Aorta (tissue), 5 donors: ENCODE measurements around the gene RPEL1. TPM values are rescaled to one million over a fixed set of nuclear protein-coding genes. Genes with fewer than 3 reads are reported as not detected.

ENCODE experiments used
- ATAC-seq: fragments of 200-7000 bp; cut with Tn5 transposase; one replicate; pipeline ENCODE4 v1.9.1; 2022; ENCODE audit warnings: moderate library complexity; ENCODE audit not compliant: low FRiP score
- DNase-seq, 2 donors: peaks; one replicate each; pipeline ENCODE4 v3.0.0-alpha.2; 2020
- H3K27ac ChIP-seq, 2 donors: one replicate each; pipeline ENCODE4 v1.5.1; 2013; ENCODE audit warnings: low read length in 2 of 2, mild to moderate bottlenecking in 2 of 2, moderate library complexity in 2 of 2, control low read depth in 1 of 2, inconsistent platforms in 1 of 2, low read depth in 1 of 2
- H3K27me3 ChIP-seq, 2 donors: one replicate each; pipeline ENCODE4 v1.6.1; 2013; ENCODE audit warnings: control low read depth in 1 of 2, low read length in 1 of 2, mild to moderate bottlenecking in 1 of 2, moderate library complexity in 1 of 2; ENCODE audit not compliant: insufficient read depth in 2 of 2, control insufficient read depth in 1 of 2
- H3K36me3 ChIP-seq, 2 donors: one replicate each; pipeline ENCODE4 v1.6.1; 2013; ENCODE audit warnings: control low read depth in 1 of 2, low read length in 1 of 2, mild to moderate bottlenecking in 1 of 2; ENCODE audit not compliant: insufficient read depth in 2 of 2, control insufficient read depth in 1 of 2
- H3K4me1 ChIP-seq, 2 donors: one replicate each; pipeline ENCODE4 v1.6.1; 2013; ENCODE audit warnings: low read length in 2 of 2, control low read depth in 1 of 2, mild to moderate bottlenecking in 1 of 2, moderate library complexity in 1 of 2; ENCODE audit not compliant: insufficient read depth in 2 of 2, control insufficient read depth in 1 of 2
- H3K4me3 ChIP-seq, 2 donors: one replicate each; pipeline ENCODE4 v1.5.1; 2013; ENCODE audit warnings: low read length in 2 of 2, control low read depth in 1 of 2, mild to moderate bottlenecking in 1 of 2
- H3K9me3 ChIP-seq: one replicate; pipeline ENCODE4 v1.6.1; 2013; ENCODE audit warnings: mild to moderate bottlenecking, low read length; ENCODE audit not compliant: control insufficient read depth
- WGBS, 2 donors: extraction: QIAGEN DNeasy Blood & Tissue Kit; methylation state at CpG; one replicate each; pipeline ENCODE4 v1.1.7; 2013; 5-methylcytosine and 5-hydroxymethylcytosine counted together
- intact Hi-C, 2 donors: fragments of 100-400 bp; cut with DNase I; formaldehyde crosslinking; loops; one replicate each; pipeline versions ENCODE4 v1.14.2 to v1.15.0; 2022
- polyA plus RNA-seq, 2 donors: library from polyadenylated mRNA; stranded (reverse); fragments of 200-250 nt; gene quantifications; one replicate each; pipeline ENCODE4 v1.2.3, GENCODE V29; 2013
- total RNA-seq, 2 donors: library from RNA; stranded (reverse); fragmentation: NEBNext Ultra II Directional; extraction: Animal tissue kit (Norgen Biotek cat#: 25700); gene quantifications; one replicate each; pipeline ENCODE4 v1.2.1, GENCODE V29; 2021
- donor health status: healthy with polysubstance abuse.
- donor health status: Bipolar disorder and iron deficiency.
- donor health status: DM: no; HTN: no; CAD: no.
- donor health status: DM: no; HTN: no; CAD: no.
- donor health status: DM: yes; HTN: yes; CAD: no.

RPEL1 gene
- total and polyA plus RNA-seq, 4 donors, result not detected

- DNase-seq (no peak), ATAC-seq (no peak)
- Histone ChIP-seq H3K4me3 (no peak overlapping the region), H3K27ac (no peak overlapping the region), H3K27me3 (no peaks in the 10 kb centered on the region), H3K36me3 (no peaks in the 10 kb centered on the region), H3K4me1 (no peaks in the 10 kb centered on the region), H3K9me3 (no peaks in the 10 kb centered on the region)
- intact Hi-C loops, result no loop called here
- WGBS, 2 donors, result 88 to 89% methylated on average over 2 of the region's 2 CpGs
Observed at GRCh38 chr10:103280506-103280905, 34.8 kb downstream of the RPEL1 start.

- intact Hi-C loops, result no loop called here
- Histone ChIP-seq H3K9me3 (no peaks in the 10 kb centered on the region), H3K4me3 (no peak overlapping the region), H3K4me1 (no peaks in the 10 kb centered on the region), H3K36me3 (no peaks in the 10 kb centered on the region), H3K27me3 (no peaks in the 10 kb centered on the region), H3K27ac (no peak overlapping the region)
- WGBS, 2 donors, result 6 to 11% methylated on average over 14 of the region's 14 CpGs
- no peak for DNase-seq
- no peak for ATAC-seq
Observed at GRCh38 chr10:103281753-103282152, 36.1 kb downstream of the RPEL1 start.

GRCh38 chr10:103282961-103283360 is 37.3 kb downstream of the RPEL1 start:
- H3K27ac ChIP-seq, result no peak overlapping the region
- no peaks in the 10 kb centered on the region for H3K4me1 ChIP-seq
- no peaks in the 10 kb centered on the region for H3K36me3 ChIP-seq
- ATAC-seq (no peak), DNase-seq (no peak)
- WGBS, 2 donors, result 67 to 69% methylated on average over 1 of the region's 1 CpG
- no peak overlapping the region for H3K4me3 ChIP-seq
- H3K27me3 ChIP-seq, result no peaks in the 10 kb centered on the region
- intact Hi-C loops, result no loop called here
- H3K9me3 ChIP-seq, result no peaks in the 10 kb centered on the region

GRCh38 chr10:103284170-103284569 is 38.5 kb downstream of the RPEL1 start:
- no peak overlapping the region for H3K4me3 ChIP-seq
- no peaks in the 10 kb centered on the region for H3K4me1 ChIP-seq
- no peaks in the 10 kb centered on the region for H3K36me3 ChIP-seq
- intact Hi-C loops, result no loop called here
- H3K27ac ChIP-seq, result no peak overlapping the region
- WGBS, 2 donors, result 84 to 89% methylated on average over 11 of the region's 11 CpGs
- H3K9me3 ChIP-seq, result no peaks in the 10 kb centered on the region
- DNase-seq, result no peak
- no peak for ATAC-seq
- H3K27me3 ChIP-seq, result no peaks in the 10 kb centered on the region

GRCh38 chr10:103287992-103288391 is 42.3 kb downstream of the RPEL1 start:
- WGBS, 2 donors, result 82 to 86% methylated on average over 5 of the region's 5 CpGs
- intact Hi-C loops, result no loop called here
- no peak overlapping the region for H3K27ac ChIP-seq
- peaks cover 3% of the 10 kb centered on the region for H3K9me3 ChIP-seq
- H3K27me3 ChIP-seq, result no peaks in the 10 kb centered on the region
- ATAC-seq (no peak), DNase-seq (no peak)
- H3K4me3 ChIP-seq, result no peak overlapping the region
- H3K36me3 ChIP-seq, result no peaks in the 10 kb centered on the region
- H3K4me1 ChIP-seq, result no peaks in the 10 kb centered on the region

- Histone ChIP-seq H3K36me3 (no peaks in the 10 kb centered on the region), H3K4me1 (no peaks in the 10 kb centered on the region), H3K9me3 (peaks cover 3% of the 10 kb centered on the region), H3K27ac (no peak overlapping the region), H3K27me3 (no peaks in the 10 kb centered on the region), H3K4me3 (no peak overlapping the region)
- WGBS, 2 donors, result 72% methylated on average over 4 of the region's 4 CpGs
- DNase-seq (no peak), ATAC-seq (no peak)
- intact Hi-C loops, result no loop called here
Observed at GRCh38 chr10:103291588-103291987, 45.9 kb downstream of the RPEL1 start.

GRCh38 chr10:103295374-103296015 is 49.8 kb downstream of the RPEL1 start:
- no peaks in the 10 kb centered on the region for H3K4me1 ChIP-seq
- H3K27ac ChIP-seq, result no peak overlapping the region
- H3K9me3 ChIP-seq, result no peaks in the 10 kb centered on the region
- ATAC-seq (no peak), DNase-seq (no peak)
- H3K36me3 ChIP-seq, result no peaks in the 10 kb centered on the region
- no peaks in the 10 kb centered on the region for H3K27me3 ChIP-seq
- intact Hi-C loops, result no loop called here
- no peak overlapping the region for H3K4me3 ChIP-seq
- 44 to 51% methylated on average over 2 of the region's 2 CpGs for WGBS, 2 donors

Other genes starting within 250 kb of the RPEL1 start
- gene NT5C2, start 52.6 kb upstream of the RPEL1 start, total RNA-seq, result 100 to 1,000 TPM in 1 of 2 donors, 10 to 100 TPM in 1; 85.9 to 102 TPM
- 10 to 100 TPM; 34.7 to 61.8 TPM for gene NT5C2, start 52.6 kb upstream of the RPEL1 start, polyA plus RNA-seq
- not detected for gene INA, start 31.3 kb downstream of the RPEL1 start, total RNA-seq
- under 1 TPM in 1 of 2 donors, not detected in 1; 0.08 TPM for gene INA, start 31.3 kb downstream of the RPEL1 start, polyA plus RNA-seq
- 1 to 10 TPM; 8.1 to 9.7 TPM for gene PCGF6, start 105.3 kb downstream of the RPEL1 start, total RNA-seq
- gene PCGF6, start 105.3 kb downstream of the RPEL1 start, polyA plus RNA-seq, result 1 to 10 TPM; 6.4 to 9.8 TPM
- gene TAF5, start 122.1 kb downstream of the RPEL1 start, total RNA-seq, result 1 to 10 TPM; 2.2 to 3.0 TPM
- gene TAF5, start 122.1 kb downstream of the RPEL1 start, polyA plus RNA-seq, result 1 to 10 TPM in 1 of 2 donors, under 1 TPM in 1; 0.63 to 3.1 TPM
- gene ATP5MK, start 150.6 kb downstream of the RPEL1 start, total RNA-seq, result 100 to 1,000 TPM; 186 to 240 TPM
- 1,000 to 10,000 TPM in 1 of 2 donors, 100 to 1,000 TPM in 1; 657 to 1,555 TPM for gene ATP5MK, start 150.6 kb downstream of the RPEL1 start, polyA plus RNA-seq
- gene PDCD11, start 150.7 kb downstream of the RPEL1 start, total RNA-seq, result 10 to 100 TPM; 22.7 to 24.2 TPM
- 10 to 100 TPM in 1 of 2 donors, 1 to 10 TPM in 1; 6.0 to 11.1 TPM for gene PDCD11, start 150.7 kb downstream of the RPEL1 start, polyA plus RNA-seq
- 10 to 100 TPM; 52.8 to 81.9 TPM for gene CALHM2, start 206.5 kb downstream of the RPEL1 start, total RNA-seq
- gene CALHM2, start 206.5 kb downstream of the RPEL1 start, polyA plus RNA-seq, result 10 to 100 TPM; 31.7 to 90.4 TPM
- not detected for gene CALHM1, start 213.0 kb downstream of the RPEL1 start, total RNA-seq
- not detected for gene CALHM1, start 213.0 kb downstream of the RPEL1 start, polyA plus RNA-seq
- gene CALHM3, start 233.4 kb downstream of the RPEL1 start, total RNA-seq, result not detected
- not detected for gene CALHM3, start 233.4 kb downstream of the RPEL1 start, polyA plus RNA-seq
- under 1 TPM; 0.16 to 0.18 TPM for gene NEURL1, start 247.8 kb downstream of the RPEL1 start, total RNA-seq
- 1 to 10 TPM in 1 of 2 donors, under 1 TPM in 1; 0.51 to 2.8 TPM for gene NEURL1, start 247.8 kb downstream of the RPEL1 start, polyA plus RNA-seq